ENCODE data around the gene GLIS1. TPM values are rescaled to one million over a fixed set of nuclear protein-coding genes. Genes with fewer than 3 reads are reported as not detected.

GLIS1 gene
- total RNA-seq, 1 experiment from 2014 or later: 0.28 TPM

GRCh38 chr1:53689736-53690326 is 49.1 kb downstream of the GLIS1 start:
- Histone ChIP-seq H3K23ac (ENCODE audit: insufficient read length, low read depth, low read length) (no peak overlapping the region), H4K20me1 (ENCODE audit: control insufficient read depth, insufficient read depth, insufficient read length) (no peaks in the 10 kb centered on the region), H3K79me2 (ENCODE audit: insufficient read depth, low read length) (no peaks in the 10 kb centered on the region), H3K9me3 (ENCODE audit: control insufficient read depth, low read depth, low read length) (no peaks in the 10 kb centered on the region), H4K5ac (ENCODE audit: insufficient read length, low read depth, low read length) (no peak overlapping the region), H2BK12ac (ENCODE audit: insufficient read length, low read depth, low read length) (no peak overlapping the region), H3T11ph (ENCODE audit: low read length) (no peak overlapping the region), H4K91ac (ENCODE audit: insufficient read length, low read depth, low read length) (no peak overlapping the region), H2BK5ac (ENCODE audit: insufficient read length, low read length) (no peak overlapping the region), H3K79me1 (ENCODE audit: insufficient read depth, low read depth, low read length, poor library complexity, severe bottlenecking) (no peaks in the 10 kb centered on the region), H2AFZ (ENCODE audit: low read length) (no peak overlapping the region), H2BK15ac (ENCODE audit: low read depth, low read length) (no peak overlapping the region), H3K14ac (ENCODE audit: insufficient read depth, low read length) (no peak overlapping the region), H3K4me1 (ENCODE audit: insufficient read depth, low read length) (peaks cover 4% of the 10 kb centered on the region; the same call in 1 of the 2 replicates), H4K8ac (replicated peaks; ENCODE audit: insufficient read length, low read depth, low read length) (no peak overlapping the region), H3K23me2 (ENCODE audit: insufficient read length, low read depth, low read length, poor library complexity, severe bottlenecking) (no peaks in the 10 kb centered on the region), H3K4ac (ENCODE audit: low read depth, low read length) (no peak overlapping the region), H3K27me3 (ENCODE audit: insufficient read depth, low read length) (no peaks in the 10 kb centered on the region; the same call in 1 of the 2 replicates), H3K4me2 (ENCODE audit: insufficient read depth, insufficient read length, low read length) (no peak overlapping the region), H3K27ac (ENCODE audit: insufficient read length, low read depth, low read length) (no peak overlapping the region), H3K18ac (ENCODE audit: insufficient read length, low read depth, low read length) (no peak overlapping the region), H2BK120ac (ENCODE audit: low read depth, low read length, poor library complexity, severe bottlenecking) (no peak overlapping the region), H2BK20ac (ENCODE audit: low read depth, low read length, poor library complexity, severe bottlenecking) (no peak overlapping the region), H2AK5ac (ENCODE audit: insufficient read length, low read length) (no peak overlapping the region), H3K56ac (ENCODE audit: insufficient read length, low read depth, low read length) (no peak overlapping the region), H3K9ac (ENCODE audit: extremely low read depth, insufficient read length, low read length) (no peak overlapping the region)
- no peak for DNase-seq
- H3K4me1 Mint-ChIP-seq: peaks cover 29 to 43% of the 10 kb centered on the region in 2 experiments
- peaks cover 20% of the 10 kb centered on the region for H3K27me3 Mint-ChIP-seq (ENCODE audit: low read depth)
- TF ChIP-seq, protein P1, sequence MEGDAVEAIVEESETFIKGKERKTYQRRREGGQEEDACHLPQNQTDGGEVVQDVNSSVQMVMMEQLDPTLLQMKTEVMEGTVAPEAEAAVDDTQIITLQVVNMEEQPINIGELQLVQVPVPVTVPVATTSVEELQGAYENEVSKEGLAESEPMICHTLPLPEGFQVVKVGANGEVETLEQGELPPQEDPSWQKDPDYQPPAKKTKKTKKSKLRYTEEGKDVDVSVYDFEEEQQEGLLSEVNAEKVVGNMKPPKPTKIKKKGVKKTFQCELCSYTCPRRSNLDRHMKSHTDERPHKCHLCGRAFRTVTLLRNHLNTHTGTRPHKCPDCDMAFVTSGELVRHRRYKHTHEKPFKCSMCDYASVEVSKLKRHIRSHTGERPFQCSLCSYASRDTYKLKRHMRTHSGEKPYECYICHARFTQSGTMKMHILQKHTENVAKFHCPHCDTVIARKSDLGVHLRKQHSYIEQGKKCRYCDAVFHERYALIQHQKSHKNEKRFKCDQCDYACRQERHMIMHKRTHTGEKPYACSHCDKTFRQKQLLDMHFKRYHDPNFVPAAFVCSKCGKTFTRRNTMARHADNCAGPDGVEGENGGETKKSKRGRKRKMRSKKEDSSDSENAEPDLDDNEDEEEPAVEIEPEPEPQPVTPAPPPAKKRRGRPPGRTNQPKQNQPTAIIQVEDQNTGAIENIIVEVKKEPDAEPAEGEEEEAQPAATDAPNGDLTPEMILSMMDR (conservative IDR thresholded peaks at IDR 0.05): no peak
- H3K36me3 Mint-ChIP-seq (ENCODE audit: insufficient read depth in 1 of 3, low read depth in 3 of 3): no peaks in the 10 kb centered on the region
- WGBS (ENCODE audit: extremely low coverage, insufficient read length, low lambda C conversion rate): no CpG with 5 or more reads among the region's 12 CpGs
- H3K9me3 Mint-ChIP-seq: no peaks in the 10 kb centered on the region
- H3K4me3 Mint-ChIP-seq: no peak overlapping the region
- peak overlapping the region in 1 of 3 experiments; percentile 13; a peak in 1 of 7 replicates for H3K27ac Mint-ChIP-seq
